HG03045 (cell line): Measurements from ENCODE around the gene EPN3.

Experiments used
- ATAC-seq: cut with Tn5 transposase; IDR thresholded peaks from one replicate; pipeline ENCODE4 v1.9.1; 2021; ENCODE audit warnings: mild to moderate bottlenecking, moderate library complexity; ENCODE audit not compliant: unreplicated experiment

The EPN3 gene

GRCh38 chr17:50565402-50566350 lies 33.1 kb downstream of the EPN3 start:
- ATAC-seq, result no peak

DNA sequence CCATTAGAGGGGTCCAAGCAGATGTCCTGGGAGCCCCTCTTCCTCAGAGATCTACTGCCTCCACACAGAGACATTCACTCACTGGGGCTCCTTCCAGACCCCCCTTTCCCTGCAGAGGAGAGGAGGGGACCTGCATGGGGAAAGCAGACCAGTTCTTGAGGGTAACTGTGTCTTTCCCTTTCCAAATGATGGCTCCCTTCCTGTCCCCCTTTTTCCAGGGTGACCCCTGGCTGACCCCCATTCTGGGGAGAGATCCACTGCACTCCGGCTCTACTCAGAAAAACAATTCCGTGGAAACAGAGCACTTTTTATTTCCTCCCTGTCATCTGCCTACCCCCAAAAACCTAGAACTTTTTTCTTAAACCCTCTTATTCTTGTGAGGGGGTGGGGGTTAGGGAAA lies 34.4 kb downstream of the EPN3 start:
- no peak for ATAC-seq

GRCh38 chr17:50568659-50569058 lies 36.1 kb downstream of the EPN3 start:
- no peak for ATAC-seq

GRCh38 chr17:50569592-50569991 lies 37.1 kb downstream of the EPN3 start:
- ATAC-seq, result no peak

DNA sequence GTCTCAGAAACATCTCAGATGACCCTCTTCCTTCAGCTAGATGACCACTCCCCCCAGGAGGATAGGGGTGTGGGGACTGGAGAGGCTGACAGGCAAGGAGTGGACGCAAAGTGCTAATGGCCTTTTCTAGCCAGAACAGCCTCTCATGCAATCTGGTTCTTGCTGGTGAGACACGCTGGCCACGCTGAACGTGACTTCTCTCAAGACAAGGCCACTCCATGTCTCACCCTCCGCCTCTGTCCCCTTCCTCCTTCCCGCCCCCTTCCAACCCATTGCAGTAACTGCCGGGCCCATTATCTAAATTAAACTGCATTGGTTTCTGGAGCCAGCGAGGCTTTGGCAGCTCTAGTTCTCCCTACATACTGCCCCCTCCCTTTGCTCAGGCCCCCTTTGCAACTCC lies 37.5 kb downstream of the EPN3 start:
- ATAC-seq, result no peak

DNA sequence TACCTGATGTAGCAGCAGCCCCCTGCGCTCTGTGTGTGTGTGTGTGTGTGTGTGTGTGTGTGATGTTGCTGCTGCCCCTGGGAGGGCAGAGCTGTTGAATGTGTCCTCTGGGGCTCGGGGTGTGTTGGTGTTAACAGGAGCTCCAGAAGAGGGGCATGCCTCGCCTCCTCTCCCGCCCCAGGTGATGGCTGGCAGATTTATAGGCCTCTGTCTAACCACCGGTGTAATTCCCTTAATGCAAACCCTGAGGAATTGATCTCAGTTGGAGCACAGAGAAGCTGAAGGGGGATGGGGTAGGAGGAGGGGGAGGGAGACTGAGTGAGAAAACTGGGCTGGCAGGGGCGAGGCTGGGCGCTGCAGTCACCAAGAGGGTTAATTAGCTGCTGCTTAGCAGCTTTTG lies 38.0 kb downstream of the EPN3 start:
- no peak for ATAC-seq

DNA sequence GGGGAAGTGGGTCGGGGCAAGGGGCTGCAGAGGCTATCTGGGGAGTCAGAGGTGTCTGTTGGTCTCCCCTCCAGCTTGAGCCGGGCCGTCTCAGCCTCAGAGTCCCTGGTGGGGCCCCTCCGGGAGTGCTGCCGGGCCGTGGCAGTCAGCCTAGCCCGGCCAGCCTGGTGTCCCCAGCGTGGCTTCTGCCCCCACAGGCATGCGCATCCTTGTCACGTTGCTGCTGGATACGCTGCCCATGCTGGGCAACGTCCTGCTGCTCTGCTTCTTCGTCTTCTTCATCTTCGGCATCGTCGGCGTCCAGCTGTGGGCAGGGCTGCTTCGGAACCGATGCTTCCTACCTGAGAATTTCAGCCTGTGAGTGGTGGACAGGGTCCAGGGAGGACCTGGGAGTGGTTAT lies 39.1 kb downstream of the EPN3 start:
- ATAC-seq, result no peak

GRCh38 chr17:50572541-50572940 lies 40.0 kb downstream of the EPN3 start:
- ATAC-seq, result no peak

- no peak for ATAC-seq
These were observed 41.5 kb downstream of the EPN3 start for GRCh38 chr17:50573866-50574611.

DNA sequence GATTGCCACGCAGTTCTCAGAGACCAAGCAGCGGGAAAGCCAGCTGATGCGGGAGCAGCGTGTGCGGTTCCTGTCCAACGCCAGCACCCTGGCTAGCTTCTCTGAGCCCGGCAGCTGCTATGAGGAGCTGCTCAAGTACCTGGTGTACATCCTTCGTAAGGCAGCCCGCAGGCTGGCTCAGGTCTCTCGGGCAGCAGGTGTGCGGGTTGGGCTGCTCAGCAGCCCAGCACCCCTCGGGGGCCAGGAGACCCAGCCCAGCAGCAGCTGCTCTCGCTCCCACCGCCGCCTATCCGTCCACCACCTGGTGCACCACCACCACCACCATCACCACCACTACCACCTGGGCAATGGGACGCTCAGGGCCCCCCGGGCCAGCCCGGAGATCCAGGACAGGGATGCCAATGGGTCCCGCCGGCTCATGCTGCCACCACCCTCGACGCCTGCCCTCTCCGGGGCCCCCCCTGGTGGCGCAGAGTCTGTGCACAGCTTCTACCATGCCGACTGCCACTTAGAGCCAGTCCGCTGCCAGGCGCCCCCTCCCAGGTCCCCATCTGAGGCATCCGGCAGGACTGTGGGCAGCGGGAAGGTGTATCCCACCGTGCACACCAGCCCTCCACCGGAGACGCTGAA lies 43.2 kb downstream of the EPN3 start:
- ATAC-seq, result no peak

DNA sequence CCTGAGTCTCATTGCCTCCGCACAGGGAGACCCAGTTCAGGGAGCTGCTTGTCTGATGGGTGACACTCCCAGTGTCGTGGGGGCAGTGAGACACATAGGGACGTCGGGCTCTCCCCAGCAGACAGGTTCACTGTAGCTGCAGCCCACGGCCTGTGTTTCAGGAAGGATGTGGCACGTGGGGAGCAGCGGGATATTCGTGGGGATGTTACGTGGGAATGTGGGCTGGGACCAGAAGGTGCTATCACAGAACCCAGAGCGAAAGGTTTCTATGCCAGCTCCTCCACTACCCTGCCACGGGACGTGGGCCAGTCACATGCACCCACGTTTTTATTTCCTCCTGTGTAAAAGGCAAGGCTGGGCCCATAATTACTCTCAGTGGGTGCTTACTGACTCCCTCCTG lies 44.3 kb downstream of the EPN3 start:
- no peak for ATAC-seq

DNA sequence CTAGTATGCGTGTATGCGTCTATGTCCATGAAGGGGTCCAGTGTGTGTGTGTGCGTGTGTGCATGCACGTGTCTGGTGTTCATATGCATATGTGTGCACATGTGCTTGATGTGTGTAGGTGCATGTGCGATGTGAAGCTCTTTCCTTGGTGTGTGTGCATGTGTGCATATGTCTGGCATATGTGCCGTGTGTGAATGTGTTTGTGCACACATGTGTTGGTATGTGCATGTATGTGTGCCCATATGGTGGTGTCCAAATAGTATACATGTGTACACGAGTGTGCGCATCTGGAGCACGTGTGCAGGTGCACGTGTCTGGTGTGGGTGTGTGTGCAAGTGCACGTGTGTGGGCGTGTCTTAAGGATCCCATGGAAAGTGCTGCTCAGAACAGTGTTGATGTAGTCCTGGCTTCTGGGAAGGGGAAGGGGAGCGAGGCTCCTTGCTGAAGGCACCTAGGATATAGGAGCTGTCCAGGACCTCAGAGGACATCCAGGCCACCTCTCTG lies 45.0 kb downstream of the EPN3 start:
- no peak for ATAC-seq

GRCh38 chr17:50578173-50578572 lies 45.6 kb downstream of the EPN3 start:
- no peak for ATAC-seq

DNA sequence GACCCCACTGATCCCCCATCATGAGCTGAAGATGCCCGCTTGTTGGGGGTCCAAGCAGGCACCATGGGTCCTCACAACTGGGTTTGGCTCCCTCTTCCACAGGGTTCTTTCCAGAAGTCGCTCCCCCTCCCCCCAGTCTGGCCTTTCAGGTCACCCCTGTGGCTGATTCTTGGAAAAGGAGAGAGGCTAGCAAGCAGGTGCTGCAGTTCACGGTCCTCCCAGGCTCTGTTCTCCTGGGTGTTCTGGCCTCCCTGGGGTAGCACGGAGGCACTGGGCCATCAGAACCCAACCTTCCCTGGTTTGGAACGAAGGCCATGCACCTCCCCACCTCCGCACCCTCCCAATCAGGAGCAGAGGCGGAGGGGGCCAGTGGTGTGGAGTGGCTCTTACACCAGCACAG lies 46.9 kb downstream of the EPN3 start:
- ATAC-seq, result no peak

DNA sequence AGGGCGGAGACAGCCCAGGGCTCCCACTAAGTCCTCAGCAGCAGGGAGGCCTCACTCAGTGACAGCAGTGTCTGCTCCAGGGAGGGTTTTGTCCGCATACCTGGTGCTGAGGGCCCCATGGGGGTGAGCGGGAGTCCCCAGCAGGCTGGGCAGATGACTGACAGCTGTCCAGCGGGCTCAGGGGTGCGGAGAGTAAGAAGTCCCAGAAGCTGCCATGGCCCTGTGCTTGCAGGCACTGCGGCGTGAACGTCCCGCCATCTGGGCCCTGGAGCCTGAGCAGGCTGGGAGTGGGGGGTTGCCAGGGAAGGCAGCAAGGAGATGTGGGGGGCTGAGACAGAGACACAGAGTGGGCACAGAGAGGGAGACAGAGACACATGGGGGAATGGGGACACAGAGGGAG lies 48.1 kb downstream of the EPN3 start:
- no peak for ATAC-seq

GRCh38 chr17:50581316-50581715 lies 48.8 kb downstream of the EPN3 start:
- no peak for ATAC-seq

DNA sequence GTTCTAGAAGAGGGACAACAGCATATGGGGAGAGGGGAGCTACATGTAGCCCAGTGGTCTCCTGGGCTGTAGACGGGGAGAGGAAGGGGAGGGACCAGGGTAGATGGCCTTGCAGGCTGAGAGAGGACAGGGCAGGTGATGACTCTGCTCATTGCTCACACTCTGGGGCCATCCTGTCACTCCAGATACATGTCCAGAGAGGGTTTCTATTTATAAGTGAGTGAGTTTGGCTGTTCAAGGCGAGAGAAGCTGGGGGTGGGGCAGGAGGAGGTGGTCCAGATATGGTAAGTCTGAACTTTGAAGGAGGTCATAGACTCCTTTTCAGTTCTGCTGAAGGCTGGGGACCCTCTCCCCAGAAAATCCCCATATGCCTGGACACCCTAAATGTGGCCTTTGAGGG lies 50.2 kb downstream of the EPN3 start:
- ATAC-seq, result no peak

DNA sequence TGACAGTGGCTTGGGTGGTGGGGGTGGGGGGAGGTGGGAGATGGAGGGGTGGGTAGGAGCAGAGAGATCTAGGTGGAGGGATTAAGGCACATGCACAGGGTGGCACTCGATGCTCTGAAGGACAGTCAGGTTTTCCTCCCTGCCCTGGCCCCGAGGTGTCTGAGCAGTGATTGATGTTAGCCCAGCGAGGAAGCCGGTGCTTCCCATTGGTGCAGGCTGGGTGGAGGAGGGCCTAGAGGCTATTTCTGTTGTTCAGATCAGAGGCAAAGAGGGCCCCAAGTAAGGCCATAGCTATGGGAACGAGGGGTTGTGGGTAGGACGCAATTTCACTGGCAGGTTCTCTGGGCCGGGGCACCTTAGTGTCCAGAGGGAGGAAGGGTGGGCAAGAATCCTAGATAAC lies 51.1 kb downstream of the EPN3 start:
- no peak for ATAC-seq

- ATAC-seq, result no peak
These were observed 51.6 kb downstream of the EPN3 start for GRCh38 chr17:50584116-50584515.

- no peak for ATAC-seq
These were observed 52.2 kb downstream of the EPN3 start for GRCh38 chr17:50584749-50585148.

DNA sequence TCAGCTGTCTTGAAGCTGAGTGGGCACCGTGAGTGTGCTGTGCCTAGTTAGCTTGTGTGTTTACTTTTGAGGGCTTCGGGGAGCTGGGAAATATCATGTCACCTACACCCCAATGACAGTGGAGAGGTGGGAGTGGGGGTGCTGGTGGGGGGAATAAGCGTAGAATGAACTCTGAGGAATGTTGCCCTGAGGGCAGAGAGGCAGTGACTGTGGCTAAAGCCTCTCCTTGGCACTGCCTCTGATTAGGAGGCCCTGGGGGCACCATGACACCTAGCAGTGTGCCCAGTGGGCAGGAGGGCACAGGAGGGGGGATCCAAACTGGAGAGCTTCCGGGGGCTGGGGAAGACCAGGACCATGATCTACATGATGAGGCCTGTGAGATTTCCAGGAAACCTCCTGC lies 52.8 kb downstream of the EPN3 start:
- no peak for ATAC-seq

DNA sequence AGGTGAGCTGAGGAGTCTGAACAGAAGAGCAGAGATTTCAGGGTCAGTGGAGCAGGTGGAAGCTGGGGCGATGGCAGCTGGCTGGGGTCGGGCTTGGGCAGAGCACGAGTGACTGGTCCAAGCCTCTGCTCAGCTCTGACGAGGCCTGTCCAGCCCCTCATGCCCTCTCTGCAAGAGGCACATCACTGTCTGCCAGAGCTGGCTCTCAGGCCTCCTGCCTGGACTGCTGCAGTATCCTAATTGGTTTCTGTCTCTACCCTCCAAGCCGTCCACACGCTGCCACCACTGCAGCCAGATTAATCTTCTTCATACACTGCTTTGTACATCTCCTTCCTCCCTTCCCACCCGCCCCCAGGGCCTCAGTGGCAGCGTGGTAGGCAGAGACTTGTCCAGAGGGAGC lies 53.4 kb downstream of the EPN3 start:
- no peak for ATAC-seq
